ENCODE measurements around the gene PPP3R2.
"Not testable (repeated sequence)": the region's sequence is repeated elsewhere in the genome, so short reads cannot be mapped to it uniquely, and the experiment has no call there.

Gene PPP3R2

DNA sequence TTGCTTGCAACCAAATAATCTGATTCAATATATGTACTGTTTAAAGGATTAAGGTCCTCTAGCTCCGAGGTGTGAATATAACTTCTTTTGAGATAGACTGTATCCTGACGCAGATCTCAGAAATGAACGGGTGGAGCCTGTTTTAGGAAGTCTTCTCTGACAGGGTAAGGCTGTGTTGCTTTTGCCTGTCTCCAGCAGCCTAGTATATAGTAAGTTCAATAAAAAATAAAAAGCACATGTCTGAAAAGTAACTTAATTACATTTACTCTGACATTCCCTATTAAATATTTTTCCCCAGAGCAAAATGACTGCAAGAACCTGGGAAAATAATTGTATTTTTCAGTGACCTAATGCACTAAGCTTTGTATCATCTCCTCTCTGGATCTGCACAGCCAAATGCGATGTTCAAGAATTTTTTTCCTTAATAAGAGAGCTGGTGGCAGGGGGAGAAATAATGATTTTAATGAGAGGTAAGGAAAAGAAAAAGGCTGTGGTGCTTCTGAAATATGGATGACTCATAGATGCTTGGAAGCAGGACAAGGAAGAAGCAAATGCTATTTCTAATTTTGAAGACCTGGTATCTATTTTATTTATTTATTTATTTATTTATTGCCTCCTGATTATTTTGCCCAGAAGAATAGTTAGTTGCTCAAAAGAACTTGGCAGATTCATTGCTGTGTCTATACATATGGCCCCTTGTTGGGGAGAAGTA is 7.3 kb downstream of the PPP3R2 start:
- no peak for DNase-seq

DNA sequence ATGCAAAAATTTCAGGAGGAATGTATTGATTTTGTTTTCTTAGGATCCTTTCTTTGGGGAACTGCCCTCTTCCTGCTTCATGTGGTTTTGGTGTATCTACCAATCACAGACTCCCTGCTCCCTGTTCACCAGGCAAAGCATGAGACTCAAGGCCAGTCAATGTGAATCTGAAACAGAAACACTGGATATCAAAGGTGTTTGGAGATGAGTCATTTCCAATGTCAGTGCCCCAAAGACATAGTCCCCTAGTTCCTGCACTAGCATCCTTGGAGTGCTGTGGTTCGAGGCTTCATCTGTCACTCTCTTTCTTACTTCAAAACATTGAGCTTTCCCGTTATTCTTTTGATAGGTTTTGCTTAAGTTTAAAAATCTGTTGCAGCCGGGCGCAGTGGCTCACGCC is 8.1 kb downstream of the PPP3R2 start:
- no peak for DNase-seq

DNA sequence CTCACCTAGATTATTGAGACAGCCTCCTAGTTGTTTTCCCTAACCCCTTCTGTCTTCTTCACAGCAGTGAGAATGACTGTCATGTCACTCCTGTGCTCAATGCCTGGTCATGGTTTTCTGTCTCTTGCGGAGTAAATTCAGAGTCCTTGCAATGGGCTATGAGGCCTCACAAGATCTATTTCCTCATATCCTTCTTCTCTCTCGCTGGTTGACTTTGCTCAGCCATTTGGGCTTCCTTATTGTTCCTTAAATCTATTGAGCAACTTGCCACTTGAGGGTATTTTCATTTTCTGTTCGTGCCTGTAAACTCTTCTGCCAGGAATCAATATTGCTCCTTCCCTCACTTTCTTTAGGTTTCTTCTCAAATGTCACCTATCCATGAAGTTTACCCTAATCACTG is 9.0 kb downstream of the PPP3R2 start:
- DNase-seq = no peak

DNA sequence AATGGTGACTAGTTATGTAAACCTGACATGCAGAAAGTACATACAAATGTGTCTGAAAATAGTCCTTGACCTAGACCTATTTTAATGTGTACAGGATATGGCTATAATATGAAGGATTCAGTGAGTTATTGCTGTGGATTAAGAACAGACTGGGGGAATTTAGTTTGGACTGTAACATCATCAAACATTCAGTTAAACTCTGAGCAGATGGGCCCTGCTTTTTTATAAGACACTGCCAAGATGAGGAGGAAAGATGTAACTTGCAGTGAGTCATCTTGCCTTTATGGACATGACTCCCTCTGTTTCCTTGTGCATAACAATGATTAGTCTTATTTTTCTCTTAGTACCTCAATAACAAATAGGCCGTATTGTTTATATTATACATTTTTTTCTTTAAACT is 12.2 kb downstream of the PPP3R2 start:
- DNase-seq = no peak

DNA sequence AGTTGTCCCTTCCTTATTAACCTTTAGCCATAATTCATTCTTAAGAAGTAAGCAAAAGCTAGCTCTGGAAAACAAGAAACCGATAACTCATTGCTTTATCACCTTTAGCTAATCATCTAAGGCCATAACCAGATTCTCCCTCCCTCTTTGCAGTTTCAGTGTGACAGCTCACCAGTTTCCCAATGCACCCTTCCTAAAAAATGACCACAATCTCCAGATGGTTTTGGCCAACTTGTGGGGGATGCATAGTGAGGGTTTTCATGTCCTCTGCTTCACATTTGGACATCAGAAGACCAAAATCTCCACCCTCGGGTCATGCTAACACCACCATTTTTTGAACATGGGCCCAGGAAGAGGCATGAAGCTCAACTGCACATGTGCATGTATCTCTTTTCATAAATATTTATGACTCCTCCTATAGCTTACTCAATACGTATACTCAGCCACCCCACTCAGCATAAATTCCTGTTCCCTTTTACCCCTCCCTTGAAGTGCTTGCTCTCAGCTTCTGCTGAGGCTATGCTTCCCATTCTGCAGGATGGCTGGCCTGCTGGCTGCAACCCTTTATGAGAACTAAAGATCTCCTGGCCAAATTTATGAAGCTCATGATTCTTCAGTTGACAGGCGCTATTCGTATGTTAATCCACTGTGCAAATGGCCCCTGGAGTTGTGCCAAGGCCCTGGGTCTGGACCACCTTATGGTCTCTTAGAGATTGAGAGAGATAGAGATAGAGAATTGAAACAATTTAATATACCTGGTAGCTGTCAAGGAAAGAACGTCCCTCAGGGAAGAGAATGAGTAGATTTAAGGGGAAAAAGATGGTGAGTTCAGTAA is 14.8 kb downstream of the PPP3R2 start:
- no peak for DNase-seq

DNA sequence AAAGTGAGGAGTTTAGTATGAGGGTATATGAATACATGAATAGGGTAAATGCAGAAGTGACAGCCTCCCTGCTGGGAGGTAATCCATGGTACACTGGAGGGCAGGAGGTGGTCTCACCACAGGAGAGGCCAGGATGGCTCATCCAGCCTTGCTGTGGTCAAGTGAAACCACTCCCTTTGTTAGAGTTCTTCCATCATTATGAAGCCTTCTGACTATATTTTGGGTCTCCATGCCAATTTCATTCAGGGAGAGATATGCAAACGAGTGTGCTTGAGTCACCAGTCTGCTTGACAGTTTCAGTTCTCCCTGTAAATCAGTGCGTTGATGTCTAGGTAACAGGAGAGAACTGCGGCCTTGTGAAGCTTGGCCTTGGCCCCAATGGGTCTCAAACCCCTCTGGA is 16.4 kb downstream of the PPP3R2 start:
- no peak for DNase-seq

DNA sequence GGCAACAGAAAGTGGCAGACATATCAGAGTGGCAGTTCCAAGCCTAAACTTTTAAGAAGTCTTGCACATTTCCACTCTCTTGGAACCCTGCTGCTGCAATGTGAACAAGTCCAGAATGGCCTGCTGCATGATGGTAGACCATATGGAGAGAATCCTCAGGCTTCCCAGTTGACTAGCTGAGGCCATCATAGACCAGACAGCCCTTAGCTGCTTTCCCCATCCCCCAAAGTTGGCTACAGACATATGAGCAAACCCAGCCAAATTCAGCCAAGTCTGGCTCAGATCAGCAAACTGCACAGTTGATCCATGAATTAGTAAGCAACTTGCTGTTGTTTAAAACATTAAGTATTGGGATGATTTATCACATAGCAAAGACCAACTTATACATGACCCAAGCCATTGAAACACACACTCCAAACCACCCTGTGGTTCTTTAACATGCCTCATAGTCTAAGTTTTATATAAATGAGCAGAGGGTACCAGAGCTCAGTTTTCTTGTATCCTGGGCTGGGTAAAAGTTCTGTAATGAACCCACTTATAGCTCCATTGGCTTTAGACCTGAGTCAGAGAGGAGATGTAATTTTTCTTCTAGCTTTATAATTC is 19.9 kb downstream of the PPP3R2 start:
- DNase-seq = no peak

DNA sequence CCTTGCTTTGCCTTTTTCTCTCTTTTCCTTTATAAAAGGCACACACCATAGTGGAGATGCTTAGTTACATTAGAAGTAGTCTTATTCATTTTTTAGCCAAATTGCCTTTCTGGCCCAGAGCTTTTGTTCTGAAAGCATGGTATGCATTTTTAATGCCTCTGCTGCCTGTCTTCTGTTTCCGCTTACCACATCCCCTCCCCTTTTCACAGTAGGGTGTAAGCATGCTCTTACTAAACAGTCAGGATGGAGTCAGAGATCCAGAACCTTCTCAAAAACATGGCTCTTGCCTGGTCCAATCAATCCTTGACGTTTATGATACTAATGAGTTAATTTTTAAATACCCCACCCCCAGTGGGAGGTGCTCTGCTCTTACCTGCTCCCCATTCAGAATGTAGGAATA is 22.5 kb downstream of the PPP3R2 start:
- no peak for DNase-seq

DNA sequence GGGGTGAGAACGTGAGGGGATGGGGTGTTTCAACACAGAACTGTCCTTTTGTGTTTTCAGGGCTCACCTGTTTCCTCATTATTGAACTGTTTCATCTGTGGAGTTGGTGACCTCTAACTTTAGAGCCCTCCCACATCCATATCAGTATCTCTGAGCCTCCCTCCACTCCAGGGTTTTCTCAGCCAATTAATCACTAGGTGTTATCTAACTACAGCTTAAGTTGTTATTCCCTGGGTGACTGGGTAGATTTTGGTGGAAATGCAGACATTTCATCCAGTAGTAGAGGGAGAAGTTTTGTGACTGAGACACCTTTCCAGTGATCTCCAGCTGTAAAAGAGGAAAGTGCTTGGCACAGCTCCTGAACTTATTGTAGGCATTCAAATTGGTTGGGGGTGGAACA is 23.7 kb downstream of the PPP3R2 start:
- DNase-seq = no peak

DNA sequence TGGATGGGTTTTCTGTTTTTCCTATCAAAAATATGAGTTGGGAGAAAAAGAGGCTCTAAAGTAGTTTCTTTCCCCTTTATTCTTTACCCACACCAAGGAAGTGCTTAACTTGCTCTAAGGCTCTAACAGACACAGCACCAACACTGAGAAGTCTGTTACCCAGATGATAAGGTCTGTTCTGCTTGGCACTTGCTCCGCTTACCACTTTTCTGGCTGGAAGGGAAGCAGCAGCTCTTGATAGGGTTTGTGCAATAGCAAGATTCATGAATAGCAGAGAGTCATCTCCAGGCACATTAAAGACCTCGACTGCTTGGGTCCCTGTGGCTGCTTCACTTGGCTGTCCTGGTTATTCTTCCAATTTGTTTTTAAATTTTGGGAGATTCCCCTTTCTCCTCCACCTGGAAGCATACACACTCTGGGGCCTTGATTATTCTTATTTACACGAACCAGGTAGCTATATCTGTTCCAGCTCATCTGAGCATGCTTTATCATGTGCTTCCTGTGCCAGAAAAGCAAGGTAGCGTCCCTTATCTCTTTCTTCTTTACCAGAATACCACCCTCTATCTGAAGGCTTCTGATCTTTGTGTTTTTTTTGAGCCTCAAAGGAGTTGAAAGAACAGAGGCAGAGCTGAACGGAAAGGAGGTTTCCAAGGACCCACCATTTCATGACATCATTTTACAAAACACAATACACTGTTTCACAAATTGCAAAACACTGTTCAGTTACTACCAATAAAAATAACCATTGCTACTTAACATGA is 24.8 kb downstream of the PPP3R2 start:
- DNase-seq = no peak

DNA sequence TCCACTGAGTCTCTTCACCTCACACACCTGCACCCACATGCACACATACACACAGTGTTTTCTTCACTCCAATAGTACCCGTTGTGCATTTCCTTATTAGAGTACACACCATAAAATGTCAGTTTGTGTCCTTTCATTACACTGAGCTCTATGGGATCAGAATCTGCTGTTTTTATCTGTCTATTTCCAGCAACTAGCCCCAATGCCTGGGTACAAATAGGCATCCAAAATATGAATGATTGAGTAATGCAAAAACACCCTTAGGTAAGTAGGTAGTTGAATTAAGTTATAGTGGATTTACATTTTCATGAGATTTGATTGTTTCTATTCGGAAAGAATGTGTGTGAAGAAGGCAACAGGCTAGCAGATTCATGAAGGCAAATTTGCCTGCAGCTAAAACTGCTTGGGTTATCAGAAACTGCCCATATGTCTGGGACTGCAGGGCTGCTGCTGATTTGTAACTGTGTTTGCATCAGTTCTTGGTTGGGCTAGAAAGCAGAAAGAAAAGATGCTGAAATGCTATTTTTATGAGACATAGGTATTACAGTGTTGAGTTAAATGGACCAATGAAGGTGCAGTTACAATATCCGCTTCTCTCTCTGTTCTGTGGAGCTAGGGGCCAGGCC is 26.9 kb downstream of the PPP3R2 start:
- no peak for DNase-seq

DNA sequence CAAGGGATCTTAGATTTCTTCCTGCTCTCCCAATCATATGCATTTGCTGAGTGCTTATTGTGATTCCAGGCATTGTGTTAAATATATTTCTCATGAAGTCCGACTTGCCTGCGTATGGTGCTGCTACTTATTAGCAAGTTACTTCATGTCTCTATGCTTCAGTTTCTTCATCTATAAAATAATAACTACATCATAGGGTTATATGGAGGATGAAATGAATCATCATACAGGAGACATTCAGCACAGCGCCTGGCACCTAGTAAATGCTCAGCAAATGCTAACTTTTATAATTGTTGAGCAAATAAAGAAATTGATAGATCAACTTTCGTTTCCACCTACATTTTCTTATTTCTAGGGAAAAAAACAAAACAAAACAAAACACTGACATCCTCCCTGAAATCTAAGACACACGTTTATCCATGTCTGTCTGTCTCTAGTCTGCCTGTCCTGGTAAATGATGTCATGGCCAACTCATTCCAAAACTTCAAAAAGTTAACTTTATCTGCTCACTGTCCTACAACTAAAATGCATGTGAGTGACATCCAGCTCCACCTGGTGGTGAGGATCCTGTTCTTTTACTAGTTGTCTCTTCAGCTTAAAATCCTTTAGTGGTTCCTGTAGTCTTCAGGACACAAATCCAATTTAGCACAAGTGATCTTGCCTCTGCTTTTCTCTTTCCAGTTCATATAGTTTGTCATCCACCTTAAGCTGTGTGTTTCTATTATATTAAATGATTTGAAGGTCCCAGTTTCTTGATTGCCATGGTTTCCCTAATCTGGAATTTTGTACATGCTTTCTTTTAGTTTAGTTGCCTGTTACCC is 27.7 kb downstream of the PPP3R2 start:
- no peak for DNase-seq

DNA sequence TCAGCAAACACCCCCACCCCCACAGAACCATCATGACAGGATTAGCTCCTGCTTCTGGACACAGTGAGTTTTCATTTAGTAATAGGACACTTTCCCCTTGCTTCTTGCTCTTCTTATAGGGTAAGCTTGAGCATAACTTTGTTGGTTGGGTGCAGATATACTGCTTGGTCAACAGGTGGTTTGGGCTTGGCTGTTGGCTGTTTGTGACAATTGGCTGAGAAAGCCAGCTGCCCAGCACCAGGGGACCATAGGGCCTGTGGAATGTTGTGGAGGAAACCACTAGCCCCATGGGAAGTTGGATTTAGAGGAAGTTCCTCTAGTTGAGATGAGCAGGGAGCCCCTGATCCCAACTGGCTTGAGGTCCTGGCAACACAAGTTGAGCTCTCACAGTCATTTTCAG is 30.5 kb downstream of the PPP3R2 start:
- DNase-seq = no peak

DNA sequence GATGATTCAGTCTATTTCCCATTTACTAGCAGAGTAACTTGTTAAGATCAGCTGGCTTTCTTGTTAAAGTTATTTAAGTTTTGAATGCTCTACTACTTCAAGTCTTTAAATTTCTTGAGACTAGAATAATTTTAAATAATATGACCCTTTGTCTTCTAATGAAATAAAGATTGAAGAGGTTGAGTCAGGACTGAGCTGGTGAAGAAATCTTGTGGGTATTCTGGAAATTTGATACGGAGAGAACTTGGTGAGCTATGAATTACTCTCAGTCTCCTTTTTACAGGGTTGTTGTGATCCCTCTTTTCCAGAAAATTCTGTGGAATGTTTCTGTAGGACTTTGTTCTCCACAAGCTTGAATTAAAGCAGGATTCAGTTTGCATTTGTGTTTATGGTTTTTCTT is 31.8 kb downstream of the PPP3R2 start:
- no peak for DNase-seq

DNA sequence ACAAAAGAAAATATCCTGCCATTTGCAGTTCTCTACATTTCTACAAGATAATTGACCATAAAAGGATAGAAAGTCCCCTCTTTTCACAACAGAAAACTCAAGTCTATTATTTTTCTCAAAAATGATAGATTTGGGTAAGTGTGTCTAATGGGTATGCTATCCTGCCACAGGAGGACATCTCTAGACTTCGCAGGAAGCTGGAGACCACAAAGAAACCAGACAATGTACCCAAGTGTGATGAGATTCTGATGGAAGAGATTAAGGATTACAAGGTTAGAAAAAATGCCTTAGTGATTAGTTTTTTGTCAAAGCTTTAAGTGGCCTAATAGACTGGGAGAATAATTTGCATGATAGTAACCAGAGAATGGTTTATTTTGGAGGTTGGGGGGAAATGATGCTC is 33.0 kb downstream of the PPP3R2 start:
- no peak for DNase-seq

DNA sequence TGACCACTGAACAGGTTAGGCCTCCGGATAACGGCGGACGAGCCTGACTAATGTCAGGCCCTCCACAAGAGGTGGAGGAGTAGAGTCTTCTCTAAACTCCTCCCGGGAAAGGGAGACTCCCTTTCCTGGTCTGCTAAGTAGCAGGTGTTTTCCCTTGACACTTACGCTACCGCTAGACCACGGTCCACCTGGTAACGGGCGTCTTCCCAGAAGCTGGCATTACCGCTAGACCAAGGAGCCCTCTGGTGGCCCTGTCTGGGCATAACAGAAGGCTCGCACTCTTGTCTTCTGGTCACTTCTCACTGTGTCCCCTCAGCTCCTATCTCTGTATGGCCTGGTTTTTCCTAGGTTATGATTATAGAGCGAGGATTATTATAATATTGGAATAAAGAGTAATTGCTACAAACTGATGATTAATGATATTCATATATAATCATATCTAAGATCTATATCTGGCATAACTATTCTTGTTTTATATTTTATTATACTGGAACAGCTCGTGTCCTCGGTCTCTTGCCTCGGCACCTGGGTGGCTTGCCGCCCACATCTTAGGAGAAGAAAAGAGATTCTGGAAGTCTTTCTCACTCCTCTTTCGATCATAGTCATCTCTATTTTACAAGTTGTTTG is 45.2 kb downstream of the PPP3R2 start:
- not testable (repeated sequence) for DNase-seq

DNA sequence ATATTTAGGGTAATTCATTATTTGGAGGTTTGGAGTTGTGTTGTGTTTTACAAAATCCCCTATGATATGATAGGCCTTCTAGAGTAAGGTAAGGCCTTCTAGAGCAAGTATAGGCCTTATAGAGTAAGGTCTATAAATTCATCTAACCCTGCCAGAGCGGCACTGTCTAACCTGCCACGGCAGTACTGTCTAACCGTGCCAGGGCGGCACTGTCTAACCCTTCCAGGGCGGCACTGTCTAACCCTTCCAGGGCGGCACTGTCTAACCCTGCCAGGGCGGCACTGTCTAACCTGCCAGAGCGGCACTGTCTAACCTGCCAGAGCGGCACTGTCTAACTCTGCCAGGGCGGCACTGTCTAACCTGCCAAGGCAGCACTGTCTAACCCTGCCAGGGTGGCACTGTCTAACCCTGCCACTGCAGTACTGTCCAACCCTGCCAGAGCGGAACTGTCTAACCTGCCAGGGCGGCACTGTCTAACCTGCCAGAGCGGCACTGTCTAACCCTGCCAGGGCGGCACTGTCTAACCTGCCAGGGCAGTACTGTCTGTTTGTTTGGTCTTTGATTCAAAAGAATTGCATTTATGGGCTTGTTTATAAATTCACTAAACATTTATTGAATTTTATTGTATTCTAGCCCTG is 51.6 kb downstream of the PPP3R2 start:
- DNase-seq = no peak

Data from bone marrow (tissue), 2 donors.